ENCODE data around the gene TBX10.

- TF ChIP-seq CTCF (IDR thresholded peaks at IDR 0.05; ENCODE audit: control extremely low read depth in 1 of 3, insufficient read depth in 1 of 3, low read depth in 1 of 3, low read length in 3 of 3) (peak; percentile 14 to 27 (median 18); a peak in 3 of 4 replicates), CBX8 (IDR thresholded peaks at IDR 0.05; ENCODE audit: borderline replicate concordance, low read depth, low read length) (no peak), RAD21 (IDR thresholded peaks at IDR 0.05 in 1 of 2, conservative IDR thresholded peaks at IDR 0.05 in 1 of 2; ENCODE audit: low read depth in 2 of 2, low read length in 2 of 2) (peak; percentile 24 to 47; a peak in 2 of 4 replicates), BRCA1 (IDR thresholded peaks at IDR 0.05; ENCODE audit: low read depth, low read length) (no peak), EP300 (IDR thresholded peaks at IDR 0.05; ENCODE audit: borderline replicate concordance in 1 of 2, low read depth in 2 of 2, low read length in 2 of 2) (no peak), POLR2AphosphoS5 (IDR thresholded peaks at IDR 0.05; ENCODE audit: low read depth, low read length) (no peak), TBP (IDR thresholded peaks at IDR 0.05; ENCODE audit: low read depth, low read length) (no peak), HDAC6 (IDR thresholded peaks at IDR 0.05; ENCODE audit: low read depth, low read length) (no peak), RFX5 (IDR thresholded peaks at IDR 0.05; ENCODE audit: borderline replicate concordance, low read depth, low read length) (no peak), FOSL1 (IDR thresholded peaks at IDR 0.05; ENCODE audit: insufficient read depth, low read depth, low read length) (no peak), CTBP2 (IDR thresholded peaks at IDR 0.05; ENCODE audit: borderline replicate concordance, insufficient read depth, insufficient read length, low read length) (no peak)
- TF ChIP-seq, protein P1, sequence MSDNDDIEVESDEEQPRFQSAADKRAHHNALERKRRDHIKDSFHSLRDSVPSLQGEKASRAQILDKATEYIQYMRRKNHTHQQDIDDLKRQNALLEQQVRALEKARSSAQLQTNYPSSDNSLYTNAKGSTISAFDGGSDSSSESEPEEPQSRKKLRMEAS (IDR thresholded peaks at IDR 0.05): no peak
Measured at GRCh38 chr11:67665541-67666302, 26.2 kb upstream of the TBX10 start.
